Aorta (tissue), 5 donors: ENCODE results near the gene VN1R5. TPM values are rescaled to one million over a fixed set of nuclear protein-coding genes. Genes with fewer than 3 reads are reported as not detected.
"Not testable (repeated sequence)": the region's sequence is repeated elsewhere in the genome, so short reads cannot be mapped to it uniquely, and the experiment has no call there.

ENCODE experiments used
- ATAC-seq: fragments of 200-7000 bp; cut with Tn5 transposase; one replicate; pipeline ENCODE4 v1.9.1; 2022; ENCODE audit warnings: moderate library complexity; ENCODE audit not compliant: low FRiP score
- DNase-seq, 2 donors: peaks; one replicate each; pipeline ENCODE4 v3.0.0-alpha.2; 2020
- H3K27ac ChIP-seq, 2 donors: one replicate each; pipeline ENCODE4 v1.5.1; 2013; ENCODE audit warnings: low read length in 2 of 2, mild to moderate bottlenecking in 2 of 2, moderate library complexity in 2 of 2, control low read depth in 1 of 2, inconsistent platforms in 1 of 2, low read depth in 1 of 2
- H3K27me3 ChIP-seq, 2 donors: one replicate each; pipeline ENCODE4 v1.6.1; 2013; ENCODE audit warnings: control low read depth in 1 of 2, low read length in 1 of 2, mild to moderate bottlenecking in 1 of 2, moderate library complexity in 1 of 2; ENCODE audit not compliant: insufficient read depth in 2 of 2, control insufficient read depth in 1 of 2
- H3K36me3 ChIP-seq, 2 donors: one replicate each; pipeline ENCODE4 v1.6.1; 2013; ENCODE audit warnings: control low read depth in 1 of 2, low read length in 1 of 2, mild to moderate bottlenecking in 1 of 2; ENCODE audit not compliant: insufficient read depth in 2 of 2, control insufficient read depth in 1 of 2
- H3K4me1 ChIP-seq, 2 donors: one replicate each; pipeline ENCODE4 v1.6.1; 2013; ENCODE audit warnings: low read length in 2 of 2, control low read depth in 1 of 2, mild to moderate bottlenecking in 1 of 2, moderate library complexity in 1 of 2; ENCODE audit not compliant: insufficient read depth in 2 of 2, control insufficient read depth in 1 of 2
- H3K4me3 ChIP-seq, 2 donors: one replicate each; pipeline ENCODE4 v1.5.1; 2013; ENCODE audit warnings: low read length in 2 of 2, control low read depth in 1 of 2, mild to moderate bottlenecking in 1 of 2
- H3K9me3 ChIP-seq: one replicate; pipeline ENCODE4 v1.6.1; 2013; ENCODE audit warnings: mild to moderate bottlenecking, low read length; ENCODE audit not compliant: control insufficient read depth
- WGBS, 2 donors: extraction: QIAGEN DNeasy Blood & Tissue Kit; methylation state at CpG; one replicate each; pipeline ENCODE4 v1.1.7; 2013; 5-methylcytosine and 5-hydroxymethylcytosine counted together
- intact Hi-C, 2 donors: fragments of 100-400 bp; cut with DNase I; formaldehyde crosslinking; loops; one replicate each; pipeline versions ENCODE4 v1.14.2 to v1.15.0; 2022
- polyA plus RNA-seq, 2 donors: library from polyadenylated mRNA; stranded (reverse); fragments of 200-250 nt; gene quantifications; one replicate each; pipeline ENCODE4 v1.2.3, GENCODE V29; 2013
- total RNA-seq, 2 donors: library from RNA; stranded (reverse); fragmentation: NEBNext Ultra II Directional; extraction: Animal tissue kit (Norgen Biotek cat#: 25700); gene quantifications; one replicate each; pipeline ENCODE4 v1.2.1, GENCODE V29; 2021
- donor health status: healthy with polysubstance abuse.
- donor health status: Bipolar disorder and iron deficiency.
- donor health status: DM: no; HTN: no; CAD: no.
- donor health status: DM: no; HTN: no; CAD: no.
- donor health status: DM: yes; HTN: yes; CAD: no.

Gene VN1R5
- total and polyA plus RNA-seq, 4 donors: not detected

DNA sequence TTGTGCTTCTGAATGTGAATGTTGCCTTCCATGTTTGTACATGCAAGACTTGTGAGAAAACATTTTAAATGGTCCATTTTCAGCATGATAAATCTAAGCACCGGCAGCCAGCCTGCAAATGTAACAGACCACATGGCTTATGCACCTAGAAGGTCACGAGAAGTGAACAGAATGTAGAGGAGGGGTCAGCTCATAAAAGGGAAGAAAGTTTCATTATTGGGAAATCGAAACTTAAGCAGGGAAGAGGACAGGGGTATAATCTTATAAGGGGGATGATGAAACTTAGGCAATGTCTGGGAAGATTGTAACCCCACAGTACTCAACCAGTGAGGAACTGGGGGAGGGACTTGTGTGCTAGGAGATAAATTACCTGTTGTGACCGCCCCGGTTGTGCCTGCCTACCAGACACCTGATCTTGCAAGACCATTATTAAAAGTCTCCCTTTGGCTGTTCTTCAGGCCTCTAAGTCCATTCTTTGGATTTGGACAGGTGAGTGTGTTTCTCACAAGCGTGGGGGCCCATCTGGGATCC, 37.7 kb upstream of the VN1R5 start:
- no peaks in the 10 kb centered on the region for H3K4me1 ChIP-seq
- H3K36me3 ChIP-seq: no peaks in the 10 kb centered on the region
- intact Hi-C loops: no loop called here
- ATAC-seq (no peak), DNase-seq (no peak)
- no peaks in the 10 kb centered on the region for H3K27me3 ChIP-seq
- H3K27ac ChIP-seq: no peak overlapping the region
- 85 to 87% methylated on average over 6 of the region's 6 CpGs for WGBS, 2 donors
- no peak overlapping the region for H3K4me3 ChIP-seq
- no peaks in the 10 kb centered on the region for H3K9me3 ChIP-seq

DNA sequence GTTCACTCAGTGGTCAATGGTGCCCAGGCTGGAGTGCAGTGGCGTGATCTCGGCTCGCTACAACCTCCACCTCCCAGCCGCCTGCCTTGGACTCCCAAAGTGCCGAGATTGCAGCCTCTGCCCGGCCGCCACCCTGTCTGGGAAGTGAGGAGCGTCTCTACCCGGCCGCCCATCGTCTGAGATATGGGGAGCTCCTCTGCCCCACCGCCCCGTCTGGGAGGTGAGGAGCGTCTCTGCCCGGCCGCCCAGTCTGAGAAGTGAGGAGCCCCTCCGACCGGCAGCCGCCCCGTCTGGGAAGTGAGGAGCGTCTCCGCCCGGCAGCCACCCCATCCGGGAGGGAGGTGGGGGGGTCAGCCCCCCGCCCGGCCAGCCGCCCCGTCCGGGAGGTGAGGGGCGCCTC, 35.6 kb upstream of the VN1R5 start:
- H3K27ac ChIP-seq, H3K4me3 ChIP-seq, ATAC-seq, intact Hi-C loops, H3K27me3 ChIP-seq, H3K9me3 ChIP-seq, H3K4me1 ChIP-seq, DNase-seq, H3K36me3 ChIP-seq: not testable (repeated sequence)
- 95 to 96% methylated on average over 23 to 25 of the region's 30 CpGs for WGBS, 2 donors

DNA sequence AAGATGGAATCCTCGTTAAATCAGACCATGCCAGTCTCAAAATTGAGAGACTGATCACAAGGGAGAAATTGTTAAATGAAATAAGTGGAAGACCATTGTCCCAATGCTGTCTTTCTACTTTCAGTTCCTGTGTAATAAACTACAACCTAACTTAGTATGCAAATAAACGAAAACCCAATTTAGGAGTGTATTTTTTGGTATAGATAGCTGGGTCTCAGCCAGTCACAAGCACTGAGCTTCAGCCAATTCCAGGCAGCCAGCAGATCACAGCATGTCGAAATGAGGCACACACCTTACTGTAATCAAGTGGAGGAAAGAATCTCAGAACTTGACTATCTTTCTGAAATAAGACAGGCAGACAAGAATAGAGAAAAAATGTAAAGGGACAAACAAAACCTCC, 33.0 kb upstream of the VN1R5 start:
- intact Hi-C loops: no loop called here
- ATAC-seq: no peak
- H3K4me3 ChIP-seq: no peak overlapping the region
- no peak overlapping the region for H3K27ac ChIP-seq
- WGBS, 2 donors: 59 to 67% methylated on average over 3 of the region's 3 CpGs
- H3K4me1 ChIP-seq: no peaks in the 10 kb centered on the region
- no peaks in the 10 kb centered on the region for H3K36me3 ChIP-seq
- H3K9me3 ChIP-seq: no peaks in the 10 kb centered on the region
- no peak for DNase-seq
- H3K27me3 ChIP-seq: no peaks in the 10 kb centered on the region

DNA sequence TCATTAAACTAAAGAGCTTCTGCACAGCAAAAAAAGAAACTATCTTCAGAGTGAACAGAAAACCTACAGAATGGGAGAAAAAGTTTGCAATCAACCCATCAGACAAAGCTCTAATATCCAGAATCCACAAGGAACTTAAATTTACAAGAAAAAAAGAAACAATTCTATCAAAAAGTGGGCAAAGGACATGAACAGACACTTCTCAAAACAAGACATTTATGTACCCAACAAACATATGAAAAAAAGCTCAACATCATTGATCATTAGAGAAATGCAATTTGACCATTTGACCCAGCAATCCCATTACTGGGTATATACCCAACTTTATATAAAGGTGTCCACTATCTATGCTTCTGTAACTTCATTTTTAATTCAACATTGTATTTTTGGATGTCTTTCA, 31.1 kb upstream of the VN1R5 start:
- Histone ChIP-seq H3K9me3 (peaks cover 3% of the 10 kb centered on the region), H3K27ac (no peak overlapping the region), H3K36me3 (no peaks in the 10 kb centered on the region), H3K4me1 (no peaks in the 10 kb centered on the region), H3K27me3 (no peaks in the 10 kb centered on the region), H3K4me3 (no peak overlapping the region)
- intact Hi-C loops: no loop called here
- ATAC-seq: no peak
- DNase-seq: no peak

DNA sequence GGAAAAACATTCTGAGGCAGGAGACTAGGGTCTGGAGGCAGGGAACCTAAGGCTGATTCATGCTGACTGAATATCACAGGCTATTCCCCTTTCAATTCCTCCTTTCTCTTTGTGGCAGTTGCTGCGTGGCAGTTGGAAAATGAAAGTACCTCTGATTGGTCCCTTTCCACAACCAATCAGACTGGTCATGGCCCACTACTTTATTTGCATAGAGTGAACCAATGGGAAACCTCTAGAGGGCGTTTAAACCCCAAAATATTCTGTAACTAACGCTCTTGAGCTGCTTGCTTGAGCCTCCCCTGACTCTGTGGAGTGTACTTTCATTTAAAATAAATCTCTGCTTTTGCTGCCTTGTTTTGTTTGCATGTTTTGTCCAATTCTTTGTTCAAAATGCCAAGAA, 27.7 kb upstream of the VN1R5 start:
- ATAC-seq (no peak), DNase-seq (no peak)
- Histone ChIP-seq H3K27ac (no peak overlapping the region), H3K4me3 (no peak overlapping the region), H3K4me1 (no peaks in the 10 kb centered on the region), H3K36me3 (no peaks in the 10 kb centered on the region), H3K27me3 (no peaks in the 10 kb centered on the region), H3K9me3 (peaks cover 3% of the 10 kb centered on the region)
- intact Hi-C loops: no loop called here
- 52 to 57% methylated on average over 3 of the region's 3 CpGs for WGBS, 2 donors

DNA sequence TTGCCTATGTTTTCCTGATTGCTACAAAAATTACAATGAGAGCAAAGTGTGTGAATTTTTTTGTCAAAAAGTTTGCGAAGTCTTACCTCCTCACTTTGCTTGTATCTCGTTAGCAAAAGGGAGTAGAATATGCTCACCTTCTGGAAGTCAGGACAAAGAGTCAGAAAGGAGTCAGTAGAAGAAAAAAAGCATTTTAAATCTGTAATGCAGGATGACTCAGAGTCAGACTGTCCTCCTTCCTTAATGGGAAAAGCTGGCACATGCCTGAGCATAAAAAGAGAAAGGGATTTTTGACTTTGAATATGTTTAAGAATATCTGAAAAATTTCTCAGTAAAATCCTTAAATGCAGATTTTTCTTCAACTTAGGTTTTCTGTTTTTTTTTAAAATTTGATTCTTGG, 14.2 kb upstream of the VN1R5 start:
- ATAC-seq: no peak
- H3K27ac ChIP-seq: no peak overlapping the region
- H3K27me3 ChIP-seq: no peaks in the 10 kb centered on the region
- no peak for DNase-seq
- no peak overlapping the region for H3K4me3 ChIP-seq
- H3K9me3 ChIP-seq: peaks cover 9% of the 10 kb centered on the region
- no peaks in the 10 kb centered on the region for H3K36me3 ChIP-seq
- intact Hi-C loops: no loop called here
- H3K4me1 ChIP-seq: no peaks in the 10 kb centered on the region
- WGBS, 2 donors: 74 to 78% methylated on average over 2 of the region's 2 CpGs

DNA sequence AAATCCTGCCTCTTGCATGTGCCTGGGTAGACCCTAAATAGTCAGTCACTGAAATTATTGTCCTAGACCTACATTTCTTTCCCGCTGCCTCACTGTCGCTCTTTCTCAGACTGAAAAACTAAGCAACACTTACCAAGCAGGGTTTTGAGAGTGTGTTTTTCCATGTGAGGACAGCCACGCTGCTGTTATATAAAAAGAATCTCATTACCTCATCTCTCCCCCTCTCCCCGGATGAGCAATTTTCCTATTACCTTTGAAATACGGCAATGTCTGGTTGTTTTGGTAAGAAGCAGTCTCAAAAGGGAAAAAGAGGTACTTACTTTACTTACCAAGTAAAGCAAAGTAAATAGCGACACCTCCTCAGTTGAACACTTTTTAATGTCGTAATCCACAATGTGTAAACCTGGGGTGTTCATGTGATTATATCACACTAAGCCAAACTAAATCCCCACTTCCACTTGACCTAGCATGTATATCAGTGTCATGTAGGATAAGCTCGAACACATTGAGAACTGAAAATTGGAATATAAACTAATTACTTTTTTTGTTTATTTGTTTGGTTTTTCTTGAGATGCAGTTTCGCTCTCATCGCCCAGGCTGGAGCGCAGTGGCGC, 12.2 kb upstream of the VN1R5 start:
- intact Hi-C loops: no loop called here
- no peaks in the 10 kb centered on the region for H3K27me3 ChIP-seq
- ATAC-seq (no peak), DNase-seq (no peak)
- 84 to 87% methylated on average over 12 of the region's 12 CpGs for WGBS, 2 donors
- H3K4me3 ChIP-seq: no peak overlapping the region
- H3K9me3 ChIP-seq: peaks cover 6% of the 10 kb centered on the region
- H3K36me3 ChIP-seq: no peaks in the 10 kb centered on the region
- H3K4me1 ChIP-seq: no peaks in the 10 kb centered on the region
- no peak overlapping the region for H3K27ac ChIP-seq

DNA sequence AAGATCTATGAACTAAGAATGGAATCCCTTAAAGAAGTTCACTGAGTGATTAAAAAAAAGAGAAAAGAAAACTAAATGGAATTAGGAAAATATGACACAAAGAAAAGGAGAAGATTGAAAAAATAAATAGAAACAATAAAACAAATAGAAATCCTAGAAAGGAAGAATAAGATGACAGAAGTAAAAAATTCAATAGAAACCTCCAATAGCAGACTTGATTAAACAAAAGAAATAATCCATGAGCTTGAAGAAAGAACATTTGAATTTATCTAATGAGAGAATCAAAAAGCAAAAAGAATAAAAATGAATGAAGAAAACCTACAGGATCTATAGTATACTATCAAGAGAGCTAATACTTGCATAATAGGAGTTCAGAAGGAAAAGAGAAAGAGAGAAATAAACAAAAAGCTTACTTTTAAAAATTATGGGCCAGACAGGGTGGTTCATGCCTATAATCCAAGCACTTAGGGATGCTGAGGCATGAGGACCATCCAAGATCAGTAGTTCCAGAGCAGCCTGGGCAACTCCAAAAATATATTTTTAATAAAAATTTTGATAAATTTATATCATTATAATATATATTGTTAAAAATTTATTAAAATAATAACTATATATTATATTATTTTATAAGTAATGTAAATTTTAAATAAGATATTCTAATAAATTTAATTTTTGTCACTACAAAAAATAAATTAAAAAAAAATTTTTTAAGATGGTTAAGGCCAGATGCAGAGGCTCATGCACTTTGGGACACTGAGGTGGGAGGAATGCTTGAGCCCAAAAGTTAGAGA, 9.4 kb upstream of the VN1R5 start:
- ATAC-seq (no peak), DNase-seq (no peak)
- H3K9me3 ChIP-seq: peaks cover 6% of the 10 kb centered on the region
- H3K36me3 ChIP-seq: no peaks in the 10 kb centered on the region
- no peaks in the 10 kb centered on the region for H3K27me3 ChIP-seq
- H3K4me3 ChIP-seq: no peak overlapping the region
- H3K4me1 ChIP-seq: no peaks in the 10 kb centered on the region
- no peak overlapping the region for H3K27ac ChIP-seq
- intact Hi-C loops: no loop called here

DNA sequence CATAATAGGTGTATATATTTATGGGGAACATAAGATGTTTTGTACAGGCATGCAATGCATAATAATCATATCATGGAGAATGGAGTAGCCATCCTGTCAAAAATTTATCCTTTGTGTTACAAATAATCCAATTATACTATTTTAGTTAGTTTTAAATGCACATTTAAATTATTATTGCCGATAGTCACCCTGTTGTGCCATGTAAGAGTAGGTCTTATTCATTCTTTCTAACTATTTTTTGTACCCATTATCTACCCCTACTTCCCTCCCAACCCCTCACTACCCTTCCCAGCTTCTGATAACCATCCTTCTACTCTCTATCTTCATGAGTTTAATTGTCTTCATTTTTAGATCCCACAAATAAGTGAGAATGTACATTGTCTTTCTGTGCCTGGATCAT, 8.3 kb upstream of the VN1R5 start:
- no peaks in the 10 kb centered on the region for H3K27me3 ChIP-seq
- no peak overlapping the region for H3K27ac ChIP-seq
- ATAC-seq (no peak), DNase-seq (no peak)
- intact Hi-C loops: no loop called here
- H3K9me3 ChIP-seq: peaks cover 6% of the 10 kb centered on the region
- no peaks in the 10 kb centered on the region for H3K4me1 ChIP-seq
- no peaks in the 10 kb centered on the region for H3K36me3 ChIP-seq
- WGBS, 2 donors: 94 to 100% methylated on average over 1 of the region's 1 CpG
- no peak overlapping the region for H3K4me3 ChIP-seq
